Cardiac muscle cell (in vitro differentiated cells and primary cell): ENCODE results near the gene STPG1. TPM values are rescaled to one million over a fixed set of nuclear protein-coding genes. Genes with fewer than 3 reads are reported as not detected.

Experiments used
- DNase-seq, 2 donors: peaks; one replicate each; pipeline versions ENCODE4 v3.0.0 to v3.0.0-alpha.2; 2010 to 2017; ENCODE audit warnings: low read depth in 1 of 2, low spot score in 1 of 2
- H3K27ac ChIP-seq: fragments of 200-600 bp; sonication (generic); 2 replicates; pipeline ENCODE4 v1.5.1; 2016
- H3K27me3 ChIP-seq: fragments of 200-600 bp; sonication (generic); 2 replicates; pipeline ENCODE4 v1.6.0; 2016; ENCODE audit warnings: control low read depth
- H3K36me3 ChIP-seq: fragments of 200-600 bp; sonication (generic); 2 replicates; pipeline ENCODE4 v1.5.1; 2016; ENCODE audit warnings: control low read depth
- H3K4me1 ChIP-seq: fragments of 200-600 bp; sonication (generic); 2 replicates; pipeline ENCODE4 v1.8.1; 2017; ENCODE audit warnings: low read depth, mild to moderate bottlenecking, mixed run types
- H3K4me3 ChIP-seq: fragments of 200-600 bp; sonication (generic); 2 replicates; pipeline ENCODE4 v1.5.1; 2016; ENCODE audit warnings: mild to moderate bottlenecking
- H3K9me3 ChIP-seq: fragments of 200-600 bp; sonication (generic); 2 replicates; pipeline ENCODE4 v1.5.1; 2017; ENCODE audit warnings: low read depth, mild to moderate bottlenecking, control low read depth
- CTCF ChIP-seq: IDR thresholded peaks from 2 replicates; pipeline ENCODE4 v1.5.1; 2012; ENCODE audit warnings: low read depth, mild to moderate bottlenecking, low read length
- polyA plus RNA-seq: library from polyadenylated mRNA; unstranded; fragments of >200 nt; fragmentation: Nextera tagmentation; extraction: Ambion mirVana; gene quantifications from 2 replicates; pipeline ENCODE4 v1.2.1, GENCODE V29; 2016
- total RNA-seq: library from RNA; depleted of rRNA; stranded (reverse); fragments of >200 nt; gene quantifications from 2 replicates; pipeline ENCODE4 v1.2.3, GENCODE V29; 2016

Gene STPG1
- total and polyA plus RNA-seq, 2 experiments from 2014 or later: 9.9 to 10.7 TPM

GRCh38 chr1:24383381-24383940 is 30.1 kb downstream of the STPG1 start:
- Histone ChIP-seq H3K36me3 (no peaks in the 10 kb centered on the region), H3K27me3 (no peaks in the 10 kb centered on the region), H3K9me3 (no peaks in the 10 kb centered on the region), H3K27ac (no peak overlapping the region), H3K4me1 (peaks cover 4% of the 10 kb centered on the region), H3K4me3 (no peak overlapping the region)
- TF ChIP-seq CTCF: no peak
- DNase-seq: no peak

GRCh38 chr1:24382165-24382577 is 31.4 kb downstream of the STPG1 start:
- no peak for TF ChIP-seq CTCF
- Histone ChIP-seq H3K36me3 (no peaks in the 10 kb centered on the region), H3K9me3 (no peaks in the 10 kb centered on the region), H3K4me3 (no peak overlapping the region), H3K27ac (no peak overlapping the region), H3K4me1 (peaks cover 4% of the 10 kb centered on the region), H3K27me3 (no peaks in the 10 kb centered on the region)
- no peak for DNase-seq

- H3K4me3 ChIP-seq: no peak overlapping the region
- no peaks in the 10 kb centered on the region for H3K9me3 ChIP-seq
- H3K36me3 ChIP-seq: no peaks in the 10 kb centered on the region
- no peak for DNase-seq
- no peak for TF ChIP-seq CTCF
- no peaks in the 10 kb centered on the region for H3K27me3 ChIP-seq
- H3K4me1 ChIP-seq: peaks cover 4% of the 10 kb centered on the region
- no peak overlapping the region for H3K27ac ChIP-seq
Measured at GRCh38 chr1:24381256-24381655, 32.3 kb downstream of the STPG1 start.

- H3K27me3 ChIP-seq: no peaks in the 10 kb centered on the region
- no peaks in the 10 kb centered on the region for H3K36me3 ChIP-seq
- no peak for TF ChIP-seq CTCF
- H3K4me1 ChIP-seq: peaks cover 4% of the 10 kb centered on the region
- no peak overlapping the region for H3K27ac ChIP-seq
- H3K4me3 ChIP-seq: no peak overlapping the region
- DNase-seq: no peak
- H3K9me3 ChIP-seq: no peaks in the 10 kb centered on the region
Measured at GRCh38 chr1:24380508-24380907, 33.1 kb downstream of the STPG1 start.

- H3K4me3 ChIP-seq: no peak overlapping the region
- TF ChIP-seq CTCF: no peak
- peak in 1 of 2 donors; percentile 56 for DNase-seq
- no peaks in the 10 kb centered on the region for H3K27me3 ChIP-seq
- H3K27ac ChIP-seq: no peak overlapping the region
- peaks cover 4% of the 10 kb centered on the region for H3K4me1 ChIP-seq
- no peaks in the 10 kb centered on the region for H3K9me3 ChIP-seq
- H3K36me3 ChIP-seq: no peaks in the 10 kb centered on the region
Measured at GRCh38 chr1:24379733-24380315, 33.8 kb downstream of the STPG1 start.
